ENCODE data around the gene MAML2. TPM values are rescaled to one million over a fixed set of nuclear protein-coding genes. Genes with fewer than 3 reads are reported as not detected.

The MAML2 gene
- total RNA-seq, 2 experiments from 2014 or later: 0.15 to 1.0 TPM

DNA sequence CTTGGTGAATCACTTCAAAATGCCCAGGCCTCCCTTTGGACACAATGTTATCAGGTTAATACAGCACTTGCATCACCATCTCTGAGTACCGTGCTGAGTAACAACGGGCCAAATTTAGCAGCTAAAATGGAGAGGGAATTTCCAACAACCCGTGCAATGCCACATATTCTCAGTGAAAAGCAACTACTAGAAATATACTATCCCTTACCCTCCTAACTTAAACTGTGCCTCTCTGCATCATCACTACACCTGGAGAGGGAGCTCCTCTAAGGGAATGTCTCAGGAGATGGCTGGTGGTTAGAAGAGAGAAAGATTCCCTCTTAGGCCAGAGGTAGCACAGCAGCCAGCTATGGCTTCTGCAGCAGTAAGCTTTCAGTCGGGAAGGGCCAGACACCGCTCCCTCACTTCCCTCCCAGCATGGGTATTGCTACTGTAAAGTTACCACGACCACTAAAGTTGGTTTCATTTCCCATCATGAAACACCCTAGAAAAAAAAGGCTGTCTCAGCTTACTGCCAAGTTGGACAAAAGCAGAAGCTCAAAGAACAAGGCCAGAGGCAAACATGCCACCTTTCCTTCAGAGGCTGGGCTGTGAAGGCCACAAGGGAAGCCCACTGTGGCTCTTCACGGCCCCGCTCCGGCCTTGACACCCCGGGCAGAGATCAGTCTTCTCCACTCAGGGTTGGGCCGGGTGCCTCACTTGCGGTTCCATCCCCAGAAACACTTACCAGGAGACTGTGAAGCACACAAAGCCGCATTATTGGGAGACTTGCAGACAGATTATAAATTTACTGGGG is 3.9 kb downstream of the MAML2 start:
- Histone ChIP-seq H3K9me2 (ENCODE audit: insufficient read depth, low read length) (no peaks in the 10 kb centered on the region), H3K36me3 (ENCODE audit: insufficient read depth, low read length) (no peaks in the 10 kb centered on the region), H3K79me2 (ENCODE audit: insufficient read depth, low read depth, low read length) (no peaks in the 10 kb centered on the region), H3K4me1 (ENCODE audit: insufficient read depth, low read length, poor library complexity, severe bottlenecking) (peaks cover 39% of the 10 kb centered on the region), H3K27ac (ENCODE audit: low read depth, low read length, poor library complexity, severe bottlenecking) (no peak overlapping the region), H2AFZ (ENCODE audit: low read length) (peak overlapping the region; percentile 71; the same call in 1 of the 2 replicates), H4K20me1 (ENCODE audit: insufficient read depth, low read length) (no peaks in the 10 kb centered on the region), H3K9me3 (ENCODE audit: low read length) (no peaks in the 10 kb centered on the region), H3K4me2 (ENCODE audit: low read length) (peak overlapping the region; percentile 47), H3K4me3 (ENCODE audit: low read depth, low read length, poor library complexity, severe bottlenecking) (no peak overlapping the region)
- ChIA-PET POLR2A (interaction anchor here (0.7 to 1.9 kb wide), 5 partner anchors 9 to 284 kb away, joined by 3 to 6 read pairs (median 4); partner anchors contain the start of gene CCDC82), CTCF (ENCODE audit: unreplicated experiment) (no interaction called here)
- DNase-seq (ENCODE audit: low spot score): peak; percentile 67
- BruUV-seq (replicated peaks): no TSS peak
- intact Hi-C loops (cut with micrococcal nuclease; ENCODE audit: unreplicated experiment): no loop called here
- TF ChIP-seq EZH2phosphoT487 (IDR thresholded peaks at IDR 0.05; ENCODE audit: borderline replicate concordance, low read depth, low read length): no peak
- TF ChIP-seq, protein P1, sequence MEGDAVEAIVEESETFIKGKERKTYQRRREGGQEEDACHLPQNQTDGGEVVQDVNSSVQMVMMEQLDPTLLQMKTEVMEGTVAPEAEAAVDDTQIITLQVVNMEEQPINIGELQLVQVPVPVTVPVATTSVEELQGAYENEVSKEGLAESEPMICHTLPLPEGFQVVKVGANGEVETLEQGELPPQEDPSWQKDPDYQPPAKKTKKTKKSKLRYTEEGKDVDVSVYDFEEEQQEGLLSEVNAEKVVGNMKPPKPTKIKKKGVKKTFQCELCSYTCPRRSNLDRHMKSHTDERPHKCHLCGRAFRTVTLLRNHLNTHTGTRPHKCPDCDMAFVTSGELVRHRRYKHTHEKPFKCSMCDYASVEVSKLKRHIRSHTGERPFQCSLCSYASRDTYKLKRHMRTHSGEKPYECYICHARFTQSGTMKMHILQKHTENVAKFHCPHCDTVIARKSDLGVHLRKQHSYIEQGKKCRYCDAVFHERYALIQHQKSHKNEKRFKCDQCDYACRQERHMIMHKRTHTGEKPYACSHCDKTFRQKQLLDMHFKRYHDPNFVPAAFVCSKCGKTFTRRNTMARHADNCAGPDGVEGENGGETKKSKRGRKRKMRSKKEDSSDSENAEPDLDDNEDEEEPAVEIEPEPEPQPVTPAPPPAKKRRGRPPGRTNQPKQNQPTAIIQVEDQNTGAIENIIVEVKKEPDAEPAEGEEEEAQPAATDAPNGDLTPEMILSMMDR (conservative IDR thresholded peaks at IDR 0.05; ENCODE audit: low read length): no peak; the same call in 1 of the 2 replicates

DNA sequence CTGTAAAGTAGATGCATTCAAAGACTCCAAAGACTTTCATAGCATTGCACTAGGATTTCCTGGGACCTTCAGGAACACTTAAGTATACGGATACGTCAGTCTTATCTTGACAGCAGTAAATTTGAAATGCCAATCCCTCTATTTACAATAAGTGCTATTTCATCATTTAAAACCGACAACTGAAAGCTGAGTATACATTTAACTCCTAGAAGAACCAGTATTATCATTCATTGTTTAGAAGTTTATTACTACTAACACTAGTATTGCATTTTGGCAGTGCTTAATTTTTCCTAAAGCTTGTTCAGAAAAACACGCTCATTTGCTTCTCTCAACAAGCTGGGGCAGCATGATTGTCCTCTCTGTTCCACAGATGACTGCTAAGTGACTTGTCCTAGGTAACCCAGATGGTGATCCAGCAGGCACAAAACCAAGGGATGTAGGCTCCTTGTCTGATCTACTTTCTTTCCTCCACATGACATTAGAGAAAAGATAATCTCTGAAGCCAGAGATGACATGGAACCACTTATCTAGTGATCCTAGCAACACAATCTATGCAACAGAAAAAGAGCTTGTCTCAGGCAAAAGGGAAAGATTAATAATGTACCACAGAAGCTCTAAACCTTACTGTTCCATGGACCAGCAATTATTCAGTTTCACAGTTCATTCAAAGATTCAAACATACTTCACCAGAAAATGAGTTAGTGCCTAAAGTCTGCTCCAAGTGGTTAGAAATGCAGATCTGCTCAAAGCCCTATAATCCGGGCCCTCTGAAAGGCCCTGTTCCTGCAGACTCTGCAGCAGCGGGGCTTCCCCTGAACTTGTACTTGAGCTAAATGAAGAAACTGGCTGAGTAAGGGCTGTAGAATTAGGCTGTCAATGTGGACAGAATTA is 5.2 kb downstream of the MAML2 start:
- no peak for DNase-seq (ENCODE audit: low spot score)
- CTCF ChIA-PET (ENCODE audit: unreplicated experiment): no interaction called here
- no peaks in the 10 kb centered on the region for H4K20me1 ChIP-seq (ENCODE audit: insufficient read depth, low read length)
- no peaks in the 10 kb centered on the region for H3K79me2 ChIP-seq (ENCODE audit: insufficient read depth, low read depth, low read length)
- BruUV-seq (replicated peaks): no TSS peak
- no peaks in the 10 kb centered on the region for H3K36me3 ChIP-seq (ENCODE audit: insufficient read depth, low read length)
- TF ChIP-seq, protein P1 (conservative IDR thresholded peaks at IDR 0.05; ENCODE audit: low read length): no peak
- TF ChIP-seq EZH2phosphoT487 (IDR thresholded peaks at IDR 0.05; ENCODE audit: borderline replicate concordance, low read depth, low read length): no peak
- POLR2A ChIA-PET: interaction anchor here (0.8 to 1.9 kb wide), 5 partner anchors 13 to 133 kb away, joined by 3 to 6 read pairs (median 3); partner anchors contain the start of gene CCDC82
- H3K27ac ChIP-seq (ENCODE audit: low read depth, low read length, poor library complexity, severe bottlenecking): no peak overlapping the region
- peak overlapping the region; percentile 71; the same call in 1 of the 2 replicates for H2AFZ ChIP-seq (ENCODE audit: low read length)
- no peak overlapping the region for H3K4me2 ChIP-seq (ENCODE audit: low read length)
- H3K9me2 ChIP-seq (ENCODE audit: insufficient read depth, low read length): no peaks in the 10 kb centered on the region
- H3K9me3 ChIP-seq (ENCODE audit: low read length): no peaks in the 10 kb centered on the region
- intact Hi-C loops (cut with micrococcal nuclease; ENCODE audit: unreplicated experiment): no loop called here
- no peak overlapping the region for H3K4me3 ChIP-seq (ENCODE audit: low read depth, low read length, poor library complexity, severe bottlenecking)
- peaks cover 30% of the 10 kb centered on the region for H3K4me1 ChIP-seq (ENCODE audit: insufficient read depth, low read length, poor library complexity, severe bottlenecking)
